T-helper 22 cell (primary cell): Measurements from ENCODE around the gene NR3C2.

ENCODE experiments used
- DNase-seq: peaks from one replicate; pipeline ENCODE4 v3.0.0-alpha.2; 2020; ENCODE audit warnings: low read depth

NR3C2 gene

GRCh38 chr4:148261848-148262247 is 180.4 kb downstream of the NR3C2 start:
- DNase-seq, result no peak

- no peak for DNase-seq
These were observed 182.4 kb downstream of the NR3C2 start for GRCh38 chr4:148259841-148260240.

- no peak for DNase-seq
These were observed 183.7 kb downstream of the NR3C2 start for GRCh38 chr4:148258535-148258934.

- DNase-seq, result no peak
These were observed 186.9 kb downstream of the NR3C2 start for GRCh38 chr4:148255344-148255720.

GRCh38 chr4:148254621-148255343 is 187.4 kb downstream of the NR3C2 start:
- no peak for DNase-seq

GRCh38 chr4:148253768-148254167 is 188.4 kb downstream of the NR3C2 start:
- DNase-seq, result no peak

- no peak for DNase-seq
These were observed 193.4 kb downstream of the NR3C2 start for GRCh38 chr4:148248824-148249223.

- no peak for DNase-seq
These were observed 197.2 kb downstream of the NR3C2 start for GRCh38 chr4:148245015-148245414.

GRCh38 chr4:148243837-148244236 is 198.4 kb downstream of the NR3C2 start:
- no peak for DNase-seq

GRCh38 chr4:148240241-148240640 is 202.0 kb downstream of the NR3C2 start:
- DNase-seq, result no peak

- DNase-seq, result no peak
These were observed 202.7 kb downstream of the NR3C2 start for GRCh38 chr4:148239494-148239985.

GRCh38 chr4:148238811-148239493 is 203.3 kb downstream of the NR3C2 start:
- DNase-seq, result no peak

- no peak for DNase-seq
These were observed 204.1 kb downstream of the NR3C2 start for GRCh38 chr4:148238086-148238485.

GRCh38 chr4:148235809-148236208 is 206.4 kb downstream of the NR3C2 start:
- DNase-seq, result no peak

GRCh38 chr4:148229798-148230197 is 212.4 kb downstream of the NR3C2 start:
- no peak for DNase-seq

- no peak for DNase-seq
These were observed 213.2 kb downstream of the NR3C2 start for GRCh38 chr4:148229028-148229427.

GRCh38 chr4:148227147-148227546 is 215.1 kb downstream of the NR3C2 start:
- DNase-seq, result no peak

GRCh38 chr4:148226341-148226740 is 215.9 kb downstream of the NR3C2 start:
- no peak for DNase-seq

- DNase-seq, result no peak
These were observed 216.6 kb downstream of the NR3C2 start for GRCh38 chr4:148225639-148226038.

- no peak for DNase-seq
These were observed 217.7 kb downstream of the NR3C2 start for GRCh38 chr4:148224476-148224875.

GRCh38 chr4:148222991-148223660 is 219.1 kb downstream of the NR3C2 start:
- no peak for DNase-seq

- no peak for DNase-seq
These were observed 225.1 kb downstream of the NR3C2 start for GRCh38 chr4:148216866-148217814.
